ENCODE results near the gene IGFLR1.
"Not testable (repeated sequence)": the region's sequence is repeated elsewhere in the genome, so short reads cannot be mapped to it uniquely, and the experiment has no call there.

Gene IGFLR1

DNA sequence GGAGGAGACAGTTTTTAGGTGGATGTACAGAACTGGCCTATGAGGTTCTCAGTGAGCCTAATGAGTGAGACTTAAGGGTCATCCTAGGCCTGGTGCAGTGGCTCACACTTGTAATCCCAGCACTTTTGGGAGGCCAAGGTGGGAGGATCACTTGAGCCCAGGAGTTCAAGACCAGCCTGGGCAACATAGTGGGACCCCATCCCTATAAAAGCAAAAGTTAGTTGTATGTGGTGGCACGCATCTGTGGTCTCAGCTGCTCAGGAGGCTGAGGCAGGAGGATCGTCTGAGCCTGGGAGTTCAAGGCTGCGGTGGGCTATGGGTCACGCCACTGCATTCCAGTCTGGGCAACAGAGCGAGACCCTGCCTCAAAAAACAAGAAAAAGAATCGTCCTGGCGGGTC is 18.1 kb downstream of the IGFLR1 start:
- DNase-seq (ENCODE audit: low read depth in 2 of 2): not testable (repeated sequence)

DNA sequence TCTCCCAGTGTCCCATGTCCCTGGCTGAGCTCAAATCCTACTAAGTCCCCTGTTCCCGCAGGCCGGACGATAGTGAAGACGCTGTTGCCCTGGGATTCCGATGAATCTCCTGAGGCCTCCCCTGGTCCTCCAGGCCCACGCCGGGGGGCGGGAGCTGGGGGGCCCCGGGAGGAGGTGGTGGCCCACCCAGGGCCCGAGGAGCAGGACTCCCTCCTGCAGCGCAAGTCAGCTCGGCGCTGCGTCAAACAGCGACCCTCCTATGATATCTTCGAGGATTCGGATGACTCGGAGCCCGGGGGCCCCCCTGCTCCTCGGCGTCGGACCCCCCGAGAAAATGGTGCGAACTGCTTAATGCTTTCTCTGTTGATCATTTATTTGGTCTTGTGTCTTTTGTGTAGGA is 18.6 kb downstream of the IGFLR1 start:
- no peak for DNase-seq (ENCODE audit: low read depth in 2 of 2)

DNA sequence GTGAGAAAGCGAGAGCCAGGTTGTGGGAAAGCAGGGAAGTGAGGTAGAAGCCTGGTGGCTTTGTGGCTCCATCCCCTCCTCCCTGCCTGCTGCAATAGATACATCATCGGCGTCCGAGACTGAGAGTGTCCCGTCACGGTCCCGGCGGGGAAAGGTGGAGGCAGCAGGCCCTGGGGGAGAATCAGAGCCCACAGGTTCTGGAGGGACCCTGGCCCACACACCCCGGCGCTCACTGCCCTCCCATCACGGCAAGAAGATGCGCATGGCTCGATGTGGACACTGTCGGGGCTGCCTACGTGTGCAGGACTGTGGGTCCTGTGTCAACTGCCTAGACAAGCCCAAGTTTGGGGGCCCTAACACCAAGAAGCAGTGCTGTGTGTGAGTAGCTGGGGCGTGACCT is 19.4 kb downstream of the IGFLR1 start:
- DNase-seq (ENCODE audit: low read depth in 2 of 2): no peak

DNA sequence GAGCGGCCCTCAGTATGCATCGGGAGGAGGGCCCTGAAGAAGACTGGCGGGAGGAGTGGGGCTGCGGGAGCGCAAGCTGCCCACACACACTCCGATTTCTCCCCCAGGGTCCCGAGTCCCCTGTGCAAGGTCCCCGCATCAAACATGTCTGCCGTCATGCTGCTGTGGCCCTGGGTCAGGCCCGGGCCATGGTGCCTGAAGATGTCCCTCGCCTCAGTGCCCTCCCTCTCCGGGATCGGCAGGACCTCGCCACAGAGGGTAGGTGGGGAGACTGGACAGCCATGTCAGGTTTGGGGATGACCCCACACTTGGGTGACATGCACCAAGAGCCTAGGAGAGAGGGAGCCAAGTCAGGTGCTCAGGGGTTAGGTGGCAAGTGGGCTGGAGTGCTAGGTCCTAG is 19.8 kb downstream of the IGFLR1 start:
- DNase-seq (ENCODE audit: low read depth in 2 of 2): no peak

DNA sequence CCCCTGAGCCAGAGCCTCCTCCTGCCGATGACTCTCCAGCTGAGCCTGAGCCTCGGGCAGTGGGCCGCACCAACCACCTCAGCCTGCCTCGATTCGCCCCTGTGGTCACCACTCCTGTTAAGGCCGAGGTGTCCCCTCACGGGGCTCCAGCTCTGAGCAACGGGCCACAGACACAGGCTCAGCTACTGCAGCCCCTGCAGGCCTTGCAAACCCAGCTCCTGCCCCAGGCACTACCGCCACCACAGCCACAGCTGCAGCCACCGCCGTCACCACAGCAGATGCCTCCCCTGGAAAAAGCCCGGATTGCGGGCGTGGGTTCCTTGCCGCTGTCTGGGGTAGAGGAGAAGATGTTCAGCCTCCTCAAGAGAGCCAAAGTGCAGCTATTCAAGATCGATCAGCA is 20.9 kb downstream of the IGFLR1 start:
- no peak for DNase-seq (ENCODE audit: low read depth in 2 of 2)

DNA sequence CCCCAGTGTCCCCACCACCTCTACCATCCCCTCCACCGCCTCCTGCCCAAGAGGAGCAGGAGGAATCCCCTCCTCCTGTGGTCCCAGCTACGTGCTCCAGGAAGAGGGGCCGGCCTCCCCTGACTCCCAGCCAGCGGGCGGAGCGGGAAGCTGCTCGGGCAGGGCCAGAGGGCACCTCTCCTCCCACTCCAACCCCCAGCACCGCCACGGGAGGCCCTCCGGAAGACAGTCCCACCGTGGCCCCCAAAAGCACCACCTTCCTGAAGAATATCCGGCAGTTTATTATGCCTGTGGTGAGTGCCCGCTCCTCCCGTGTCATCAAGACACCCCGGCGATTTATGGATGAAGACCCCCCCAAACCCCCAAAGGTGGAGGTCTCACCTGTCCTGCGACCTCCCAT is 21.6 kb downstream of the IGFLR1 start:
- no peak for DNase-seq (ENCODE audit: low read depth in 2 of 2)

DNA sequence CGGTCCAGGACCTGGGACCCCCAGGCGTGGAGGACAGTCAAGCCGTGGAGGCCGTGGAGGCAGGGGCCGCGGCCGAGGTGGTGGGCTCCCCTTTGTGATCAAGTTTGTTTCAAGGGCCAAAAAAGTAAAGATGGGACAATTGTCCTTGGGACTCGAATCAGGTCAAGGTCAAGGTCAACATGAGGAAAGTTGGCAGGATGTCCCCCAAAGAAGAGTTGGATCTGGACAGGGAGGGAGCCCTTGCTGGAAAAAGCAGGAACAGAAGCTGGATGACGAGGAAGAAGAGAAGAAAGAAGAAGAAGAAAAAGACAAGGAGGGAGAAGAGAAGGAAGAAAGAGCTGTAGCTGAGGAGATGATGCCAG is 22.1 kb downstream of the IGFLR1 start:
- DNase-seq (ENCODE audit: low read depth in 2 of 2): no peak

DNA sequence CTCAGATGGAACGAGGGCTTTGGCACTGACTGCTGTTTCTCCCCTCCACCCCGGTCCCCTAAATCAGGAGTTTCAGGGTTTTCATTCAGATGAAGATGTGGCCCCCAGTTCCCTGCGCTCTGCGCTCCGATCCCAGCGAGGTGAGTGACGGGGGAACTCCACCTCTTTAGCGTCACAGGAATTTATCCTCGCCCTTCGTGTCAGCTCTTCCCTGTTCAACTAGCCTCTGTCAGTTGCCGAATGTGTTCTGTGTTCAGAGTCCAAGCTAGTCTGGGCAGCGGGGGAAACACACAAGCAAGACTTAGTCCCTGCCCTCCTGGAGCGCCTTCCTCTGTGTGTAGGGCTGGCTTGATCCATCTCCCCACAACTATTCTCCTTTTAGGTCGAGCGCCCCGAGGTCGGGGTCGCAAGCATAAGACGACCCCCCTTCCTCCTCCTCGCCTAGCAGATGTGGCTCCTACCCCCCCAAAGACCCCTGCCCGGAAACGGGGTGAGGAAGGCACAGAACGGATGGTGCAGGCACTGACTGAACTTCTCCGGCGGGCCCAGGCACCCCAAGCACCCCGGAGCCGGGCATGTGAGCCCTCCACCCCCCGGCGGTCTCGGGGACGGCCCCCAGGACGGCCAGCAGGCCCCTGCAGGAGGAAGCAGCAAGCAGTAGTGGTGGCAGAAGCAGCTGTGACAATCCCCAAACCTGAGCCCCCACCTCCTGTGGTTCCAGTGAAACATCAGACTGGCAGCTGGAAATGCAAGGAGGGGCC is 22.7 kb downstream of the IGFLR1 start:
- no peak for DNase-seq (ENCODE audit: low read depth in 2 of 2)

DNA sequence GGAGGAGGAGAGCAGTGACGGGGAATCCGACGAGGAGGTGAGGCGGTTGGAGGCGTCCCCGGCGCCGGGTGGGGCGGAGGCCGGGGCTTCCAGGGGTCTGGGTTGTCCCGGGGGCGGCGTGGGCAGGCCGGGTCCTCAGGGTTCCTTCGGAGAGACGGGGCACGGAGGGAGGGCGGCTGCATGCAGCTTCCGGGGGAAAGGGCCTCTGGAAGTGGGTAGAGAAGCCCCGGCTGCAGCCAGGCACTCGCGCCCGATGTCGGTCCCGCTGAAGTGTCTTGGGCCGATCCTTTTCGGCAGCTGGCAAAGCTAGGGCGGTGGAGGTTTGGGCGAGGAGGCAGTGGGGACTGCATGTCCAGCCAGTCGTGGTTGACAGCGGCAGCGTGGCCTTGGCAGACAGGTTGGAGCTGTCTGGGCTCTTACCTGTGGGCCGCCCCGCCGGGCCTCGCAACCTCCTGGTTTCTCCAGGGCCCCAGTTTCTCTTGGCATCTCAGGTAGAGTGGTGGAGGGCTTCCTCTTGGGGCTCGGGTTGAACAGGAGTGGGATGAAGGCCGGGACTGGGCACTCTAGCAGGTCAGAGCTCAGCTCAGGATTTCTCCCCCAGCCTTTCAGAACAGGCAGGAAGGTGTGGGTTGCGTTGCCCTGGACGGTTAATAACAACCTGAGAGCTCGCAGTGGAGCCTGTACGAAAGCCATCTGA is 23.8 kb downstream of the IGFLR1 start:
- DNase-seq (ENCODE audit: low read depth in 2 of 2): peak in 1 of 2 donors; percentile 73

DNA sequence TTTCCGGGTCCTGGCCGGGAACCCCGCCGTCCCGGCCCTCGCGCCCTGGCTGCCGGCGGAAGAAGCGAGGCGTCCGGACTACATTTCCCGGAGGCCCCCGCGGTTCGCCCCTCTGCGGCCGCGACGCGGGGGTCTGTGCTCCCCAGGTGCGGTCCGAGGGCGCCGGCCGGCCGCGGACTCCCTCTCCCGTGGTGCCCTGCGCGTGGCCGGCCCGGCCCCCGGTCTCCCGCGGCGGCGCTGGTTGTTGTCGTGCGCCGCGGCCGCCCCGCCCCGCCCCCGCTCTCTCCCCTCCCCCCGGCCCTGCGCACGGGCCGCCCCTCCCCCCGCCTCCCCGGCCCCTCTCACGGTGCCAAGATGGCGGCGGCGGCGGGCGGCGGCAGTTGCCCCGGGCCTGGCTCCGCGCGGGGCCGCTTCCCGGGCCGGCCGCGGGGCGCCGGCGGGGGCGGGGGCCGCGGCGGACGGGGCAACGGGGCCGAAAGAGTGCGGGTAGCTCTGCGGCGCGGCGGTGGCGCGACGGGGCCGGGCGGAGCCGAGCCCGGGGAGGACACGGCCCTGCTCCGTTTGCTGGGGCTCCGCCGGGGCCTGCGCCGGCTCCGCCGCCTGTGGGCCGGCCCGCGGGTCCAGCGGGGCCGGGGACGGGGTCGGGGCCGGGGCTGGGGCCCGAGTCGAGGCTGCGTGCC is 24.4 kb downstream of the IGFLR1 start, which contains the start of gene KMT2B:
KMT2B (plus strand) TSS at position 339 of the 680 bp plus-strand sequence; CDS start at position 355, 16 bp downstream.
- DNase-seq (ENCODE audit: low read depth in 2 of 2): no peak

DNA sequence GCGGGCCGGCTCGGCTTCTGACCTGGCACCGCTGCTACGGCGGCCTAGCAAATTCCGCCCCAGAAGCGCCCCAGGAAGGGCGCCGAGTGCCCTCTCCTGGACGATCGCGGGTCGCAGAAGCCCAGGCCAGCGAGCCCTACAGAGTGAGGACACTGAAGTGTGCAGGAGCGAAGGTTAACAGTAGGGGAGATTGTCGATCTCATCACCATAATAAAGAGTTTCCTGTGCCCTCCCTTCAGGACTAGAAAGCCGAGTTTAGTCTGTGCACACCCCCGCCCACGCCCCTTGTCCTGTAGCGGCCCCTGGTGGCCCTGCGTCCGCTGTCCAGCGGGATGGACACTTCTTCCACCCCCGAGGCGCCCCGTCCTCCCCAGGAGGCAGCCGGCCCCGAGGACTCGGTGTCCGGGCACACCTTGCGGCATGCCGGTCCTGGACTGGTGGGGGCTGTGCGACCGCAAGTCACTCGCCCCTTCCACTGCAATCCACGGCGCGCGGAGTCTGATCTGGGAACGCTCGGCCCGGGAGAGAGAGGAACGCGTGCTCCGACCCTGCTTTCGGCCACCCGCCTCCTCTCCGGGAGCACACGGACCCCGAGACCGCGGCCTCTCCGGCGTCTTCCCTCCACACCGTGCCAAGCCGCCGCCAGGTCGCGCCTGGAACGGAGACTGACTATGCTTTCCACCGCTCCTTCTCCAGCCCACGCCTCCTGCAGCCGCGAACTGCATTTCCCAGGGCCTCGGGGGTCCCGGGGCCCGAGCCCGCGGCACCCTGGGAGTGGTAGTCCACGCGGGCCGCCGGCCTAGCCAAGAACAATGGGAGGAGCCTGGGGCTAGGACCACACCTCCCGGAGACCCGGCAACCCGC is 25.2 kb downstream of the IGFLR1 start:
- peak; percentile 93 to 97 for DNase-seq (ENCODE audit: low read depth in 2 of 2)

DNA sequence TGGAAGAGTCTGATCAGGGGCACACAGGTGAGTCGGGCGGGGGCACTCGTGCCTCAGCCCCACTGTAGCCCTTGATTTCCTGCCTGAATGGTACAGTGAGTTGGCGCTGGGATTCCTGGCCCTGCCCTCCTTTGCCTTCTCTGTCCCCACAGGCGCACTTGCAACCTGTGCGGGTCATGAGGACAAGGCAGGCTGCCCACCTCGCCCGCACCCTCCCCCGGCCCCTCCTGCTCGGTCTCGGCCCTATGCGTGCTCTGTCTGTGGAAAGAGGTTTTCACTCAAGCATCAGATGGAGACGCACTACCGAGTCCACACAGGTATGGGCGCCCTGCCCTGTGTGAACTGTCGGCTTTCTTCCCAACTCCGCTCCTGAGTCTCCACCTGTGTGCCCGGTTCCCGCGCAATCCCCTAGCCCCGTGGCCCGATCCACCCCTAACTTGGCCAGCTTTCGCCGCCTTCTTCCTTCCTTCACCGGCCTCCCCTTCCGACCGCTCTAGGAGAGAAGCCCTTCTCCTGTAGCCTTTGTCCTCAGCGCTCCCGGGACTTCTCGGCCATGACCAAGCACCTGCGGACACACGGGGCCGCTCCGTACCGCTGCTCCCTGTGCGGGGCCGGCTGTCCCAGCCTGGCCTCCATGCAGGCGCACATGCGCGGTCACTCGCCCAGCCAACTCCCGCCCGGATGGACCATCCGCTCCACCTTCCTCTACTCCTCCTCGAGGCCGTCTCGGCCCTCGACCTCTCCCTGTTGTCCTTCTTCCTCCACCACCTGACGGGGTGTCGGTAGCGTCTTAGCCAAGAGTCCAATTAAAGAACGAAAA is 26.1 kb downstream of the IGFLR1 start:
- DNase-seq (ENCODE audit: low read depth in 2 of 2): no peak

DNA sequence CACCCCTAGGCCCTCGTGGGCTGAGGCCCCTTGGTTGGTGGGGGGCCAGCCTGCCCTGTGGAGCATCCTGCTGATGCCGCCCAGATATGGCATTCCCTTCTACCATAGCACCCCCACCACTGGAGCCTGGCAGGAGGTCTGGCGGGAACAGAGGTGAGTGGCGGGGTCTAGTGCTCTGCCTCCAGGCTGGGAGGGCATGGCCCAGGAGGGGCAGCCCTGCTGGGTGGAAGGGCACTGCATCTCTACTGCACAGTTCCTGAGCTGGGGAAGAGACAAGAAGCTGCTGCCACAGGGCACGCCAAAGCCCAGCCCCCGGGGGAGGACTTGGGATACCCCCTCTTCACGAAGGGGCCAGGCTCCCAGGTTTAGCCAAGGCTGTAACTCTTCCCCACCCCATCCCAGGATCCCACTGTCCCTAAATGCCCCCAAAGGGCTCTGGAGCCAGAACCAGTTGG is 26.9 kb downstream of the IGFLR1 start:
- DNase-seq (ENCODE audit: low read depth in 2 of 2): no peak

DNA sequence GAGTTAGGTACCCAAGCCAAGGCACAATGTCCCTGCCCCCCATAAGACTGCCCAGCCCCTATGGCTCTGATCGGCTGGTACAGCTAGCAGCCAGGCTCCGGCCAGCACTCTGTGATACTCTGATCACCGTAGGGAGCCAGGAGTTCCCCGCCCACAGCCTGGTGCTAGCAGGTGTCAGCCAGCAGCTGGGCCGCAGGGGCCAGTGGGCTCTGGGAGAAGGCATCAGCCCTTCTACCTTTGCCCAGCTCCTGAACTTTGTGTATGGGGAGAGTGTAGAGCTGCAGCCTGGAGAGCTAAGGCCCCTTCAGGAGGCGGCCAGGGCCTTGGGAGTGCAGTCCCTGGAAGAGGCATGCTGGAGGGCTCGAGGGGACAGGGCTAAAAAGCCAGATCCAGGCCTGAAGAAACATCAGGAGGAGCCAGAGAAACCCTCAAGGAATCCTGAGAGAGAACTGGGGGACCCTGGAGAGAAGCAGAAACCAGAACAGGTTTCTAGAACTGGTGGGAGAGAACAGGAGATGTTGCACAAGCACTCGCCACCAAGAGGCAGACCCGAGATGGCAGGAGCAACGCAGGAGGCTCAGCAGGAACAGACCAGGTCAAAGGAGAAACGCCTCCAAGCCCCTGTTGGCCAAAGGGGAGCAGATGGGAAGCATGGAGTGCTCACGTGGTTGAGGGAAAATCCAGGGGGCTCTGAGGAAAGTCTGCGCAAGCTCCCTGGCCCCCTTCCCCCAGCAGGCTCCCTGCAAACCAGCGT is 27.5 kb downstream of the IGFLR1 start:
- no peak for DNase-seq (ENCODE audit: low read depth in 2 of 2)

DNA sequence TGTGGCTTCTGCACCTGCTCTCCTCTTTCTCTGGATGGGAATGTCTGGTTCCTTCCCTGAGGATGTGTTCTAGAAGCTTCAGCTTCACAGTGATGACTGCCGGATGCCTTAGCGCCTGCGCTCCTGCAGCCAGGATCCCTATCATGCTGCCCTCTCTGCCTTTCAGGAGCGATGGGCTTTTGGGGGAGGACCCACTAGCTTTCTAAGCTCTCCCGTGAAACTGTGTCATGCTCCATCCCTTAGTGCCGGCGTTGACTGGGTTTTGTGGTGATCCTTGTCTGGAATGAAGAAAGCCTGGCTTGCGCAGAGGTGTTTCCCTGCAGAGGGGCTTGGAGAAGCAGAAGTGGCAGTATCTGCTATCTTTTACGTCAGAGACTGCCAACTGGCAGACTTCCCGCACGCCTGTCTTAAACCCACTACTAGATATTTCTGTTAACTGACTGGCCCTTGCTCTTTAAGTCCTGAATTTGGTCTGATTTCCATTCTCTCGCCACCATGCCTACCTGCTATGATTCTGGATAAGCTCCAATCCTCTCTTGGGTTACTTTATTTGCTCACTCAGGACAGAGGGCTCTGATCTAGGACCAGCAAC is 28.3 kb downstream of the IGFLR1 start:
- no peak for DNase-seq (ENCODE audit: low read depth in 2 of 2)

DNA sequence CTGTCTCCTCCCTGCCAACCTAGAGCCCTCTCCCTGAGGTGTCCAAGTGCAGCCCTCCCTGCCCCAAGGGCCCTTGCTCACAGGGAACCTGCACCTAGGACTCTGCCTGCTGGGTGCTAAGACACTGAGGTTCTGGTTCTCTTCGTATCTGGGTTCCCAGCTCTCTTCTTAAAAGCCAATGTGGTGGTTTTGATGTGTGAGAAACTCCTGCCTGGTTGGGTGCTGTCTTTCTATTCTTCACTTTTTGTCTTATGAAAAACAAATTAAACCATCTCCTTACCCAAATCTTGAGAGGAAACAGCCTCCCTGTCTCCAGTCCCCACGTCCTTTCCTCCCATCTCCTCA is 28.8 kb downstream of the IGFLR1 start:
- DNase-seq (ENCODE audit: low read depth in 2 of 2): no peak

DNA sequence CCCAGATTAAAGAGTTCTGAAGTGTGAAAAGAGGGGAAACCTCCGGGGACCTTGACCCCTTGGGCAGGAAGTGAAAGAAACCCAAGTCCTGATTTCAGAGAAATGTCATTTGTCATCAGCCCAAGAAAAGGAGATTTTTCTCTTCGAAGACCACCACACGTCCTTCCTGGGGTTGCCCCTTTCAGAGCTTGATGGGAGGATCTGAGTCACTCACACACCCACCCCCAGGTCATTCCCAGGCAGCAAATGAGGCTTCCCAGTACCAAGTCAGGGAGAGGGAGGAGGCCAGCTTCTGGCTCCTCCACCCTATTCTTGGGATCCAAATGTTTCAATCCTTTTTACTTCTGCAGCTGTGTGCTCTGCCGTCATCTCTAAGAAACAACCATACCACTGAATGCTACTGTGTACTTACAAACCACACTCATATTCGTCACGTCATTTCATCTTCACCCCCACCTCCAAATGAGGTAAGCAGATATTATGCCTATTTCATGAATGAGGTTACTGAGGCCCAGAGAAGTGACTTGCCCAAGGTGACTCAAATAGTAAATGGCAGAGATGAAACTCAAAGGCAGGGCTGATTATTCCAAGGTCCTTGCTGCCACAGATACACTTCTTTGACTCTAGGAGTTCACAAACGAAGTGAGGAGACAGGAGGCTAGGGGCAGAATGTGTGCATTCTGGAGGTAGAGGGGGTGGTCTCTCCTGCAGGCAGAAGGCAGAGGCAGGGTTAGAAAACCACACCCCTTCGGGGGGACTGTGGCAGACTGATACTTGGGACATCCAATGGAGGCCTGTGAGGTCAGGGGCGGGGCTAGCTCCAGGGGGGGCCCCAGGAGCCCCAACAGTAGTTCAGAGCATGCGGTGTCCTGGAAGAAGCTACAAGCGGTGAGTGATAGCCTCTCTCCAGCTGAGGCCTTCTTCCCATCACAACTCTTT is 29.4 kb downstream of the IGFLR1 start:
- peak; percentile 70 to 73 for DNase-seq (ENCODE audit: low read depth in 2 of 2)

Data from stimulated activated CD8-positive, alpha-beta memory T cell treated with anti-CD3 and anti-CD28 coated beads, Interleukin-7, amount 100 ng/mL, for 4 hours (primary cell).